Muscle of leg (tissue), 11 donors: ENCODE data around the gene SHROOM2. TPM values are rescaled to one million over a fixed set of nuclear protein-coding genes. Genes with fewer than 3 reads are reported as not detected.
A peak's percentile ranks its signal among the peaks of the same experiment; 100 is the strongest.

Experiments
- DNase-seq: peaks from one replicate; pipeline ENCODE4 v3.0.0; 2013
- H3K27ac ChIP-seq: one replicate; pipeline ENCODE4 v1.5.1; 2013; ENCODE audit warnings: mild to moderate bottlenecking, low read length, control low read depth
- H3K27me3 ChIP-seq: one replicate; pipeline ENCODE4 v1.6.1; 2013; ENCODE audit warnings: low read length; ENCODE audit not compliant: control insufficient read depth, insufficient read depth
- H3K36me3 ChIP-seq: one replicate; pipeline ENCODE4 v1.6.1; 2013; ENCODE audit warnings: low read length; ENCODE audit not compliant: control insufficient read depth, insufficient read depth
- H3K4me1 ChIP-seq: one replicate; pipeline ENCODE4 v1.6.1; 2013; ENCODE audit warnings: low read length; ENCODE audit not compliant: control insufficient read depth, insufficient read depth
- H3K4me3 ChIP-seq: one replicate; pipeline ENCODE4 v1.5.1; 2013; ENCODE audit warnings: low read length, control low read depth
- H3K9me3 ChIP-seq: replicated peaks from 2 replicates; pipeline ENCODE4 v1.6.1; 2013; ENCODE audit warnings: low read depth, low read length; ENCODE audit not compliant: control insufficient read depth
- WGBS: methylation state at CpG from one replicate; pipeline ENCODE4 v1.1.5; 2013; ENCODE audit warnings: missing lambda C conversion rate; ENCODE audit not compliant: insufficient coverage; 5-methylcytosine and 5-hydroxymethylcytosine counted together
- polyA plus RNA-seq, 8 donors: library from polyadenylated mRNA; unstranded; fragments of 120-200 nt; gene quantifications; one replicate each; pipeline versions ENCODE4 v1.2.1 to v1.2.3, GENCODE V29; 2013; ENCODE audit warnings: inconsistent platforms in 1 of 8, low replicate concordance in 1 of 8; ENCODE audit not compliant: insufficient read length in 8 of 8, insufficient read depth in 1 of 8
- total RNA-seq: library from RNA; stranded (reverse); fragments of 120-200 nt; gene quantifications from one replicate; pipeline ENCODE4 v1.2.4, GENCODE V29; 2013

Gene SHROOM2
- total and polyA plus RNA-seq, 9 donors = 0.84 to 3.7 (median 1.7) TPM

DNA sequence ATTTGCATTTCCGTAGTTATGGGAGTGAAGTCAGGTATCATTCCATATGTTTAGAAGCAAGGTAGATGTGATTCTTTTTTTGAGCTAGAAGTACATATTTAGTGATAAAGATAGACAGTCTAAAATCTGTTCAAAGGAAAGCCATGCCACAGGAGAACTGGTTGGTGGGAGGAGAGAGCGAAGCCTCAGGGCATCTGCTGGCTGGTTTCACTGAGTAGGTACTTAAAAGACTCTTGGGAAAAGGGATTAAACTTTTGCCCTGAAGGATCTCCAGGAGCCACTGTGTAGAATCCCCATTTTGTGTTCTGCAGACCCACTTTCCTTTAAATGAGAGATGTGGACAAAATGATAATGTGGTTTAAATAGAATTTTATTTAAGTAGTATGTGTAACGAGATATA is 89.6 kb downstream of the SHROOM2 start:
- DNase-seq = no peak
- WGBS = 95% methylated on average over 2 of the region's 3 CpGs

DNA sequence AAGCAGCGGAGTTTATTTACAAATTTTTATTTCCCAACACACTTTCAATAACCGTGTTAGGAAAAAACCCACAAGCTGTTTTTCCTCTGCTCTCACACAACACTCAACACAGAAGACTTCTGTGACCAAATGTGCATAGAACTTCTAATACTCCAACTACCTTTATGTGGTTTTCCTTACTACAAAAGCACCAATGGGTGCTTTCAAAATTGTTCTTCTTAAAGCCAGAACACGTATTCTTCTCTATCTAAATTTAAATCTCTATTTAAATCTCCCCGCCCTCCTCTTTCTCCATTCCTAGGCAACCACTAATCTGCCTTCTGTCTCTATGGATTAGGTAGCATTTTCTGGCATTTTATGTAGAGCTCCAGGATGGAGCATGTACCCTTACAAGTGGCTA is 90.0 kb downstream of the SHROOM2 start:
- no peaks in the 10 kb centered on the region for H3K36me3 ChIP-seq
- WGBS = 88% methylated on average over 1 of the region's 4 CpGs

More for the DNA sequence above, 89.6 kb downstream of the SHROOM2 start:
- Histone ChIP-seq H3K4me1 (no peaks in the 10 kb centered on the region), H3K27ac (no peak overlapping the region), H3K9me3 (no peaks in the 10 kb centered on the region), H3K27me3 (peaks cover 40% of the 10 kb centered on the region), H3K4me3 (no peak overlapping the region), H3K36me3 (no peaks in the 10 kb centered on the region)

DNA sequence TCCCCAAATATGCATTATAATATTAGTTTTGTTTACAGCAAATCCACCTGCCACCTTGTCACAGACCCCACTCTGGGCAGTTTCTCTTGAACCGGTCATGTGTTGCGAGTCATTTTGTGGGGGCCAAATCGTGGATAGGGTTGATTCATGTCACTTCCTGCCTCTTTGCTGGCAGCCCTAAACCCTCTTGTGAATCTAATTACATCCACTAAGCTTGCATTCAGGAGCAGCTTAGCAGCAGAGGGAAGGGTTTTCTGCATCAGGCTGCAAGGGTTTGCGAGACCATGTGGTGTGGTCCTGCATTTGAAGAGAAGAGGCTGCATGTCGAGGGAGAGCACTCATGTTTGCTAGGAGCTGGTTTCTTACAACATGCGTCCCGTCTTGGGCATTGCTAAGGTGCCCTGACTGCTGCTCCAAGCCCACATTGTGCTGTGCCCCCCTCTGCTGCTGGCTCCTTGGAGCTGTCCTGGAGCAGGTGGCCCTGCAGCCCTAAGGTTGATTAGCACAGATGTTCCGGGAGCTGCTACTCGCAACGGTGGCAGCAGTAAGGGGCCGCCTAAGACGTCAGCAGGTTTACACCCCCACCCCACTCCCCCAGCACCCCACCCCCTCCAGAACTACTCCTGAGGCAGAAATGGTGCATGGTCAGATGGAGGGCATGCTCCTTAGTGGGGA is 92.1 kb downstream of the SHROOM2 start:
- Histone ChIP-seq H3K36me3 (no peaks in the 10 kb centered on the region), H3K9me3 (no peaks in the 10 kb centered on the region), H3K27ac (no peak overlapping the region), H3K4me1 (no peaks in the 10 kb centered on the region), H3K27me3 (peaks cover 45% of the 10 kb centered on the region), H3K4me3 (no peak overlapping the region)
- no peak for DNase-seq
- WGBS = 47% methylated on average over 4 of the region's 12 CpGs

More for the DNA sequence above, 90.0 kb downstream of the SHROOM2 start:
- H3K9me3 ChIP-seq = no peaks in the 10 kb centered on the region
- no peak for DNase-seq
- no peaks in the 10 kb centered on the region for H3K4me1 ChIP-seq
- H3K27ac ChIP-seq = no peak overlapping the region
- H3K27me3 ChIP-seq = peaks cover 39% of the 10 kb centered on the region
- no peak overlapping the region for H3K4me3 ChIP-seq

DNA sequence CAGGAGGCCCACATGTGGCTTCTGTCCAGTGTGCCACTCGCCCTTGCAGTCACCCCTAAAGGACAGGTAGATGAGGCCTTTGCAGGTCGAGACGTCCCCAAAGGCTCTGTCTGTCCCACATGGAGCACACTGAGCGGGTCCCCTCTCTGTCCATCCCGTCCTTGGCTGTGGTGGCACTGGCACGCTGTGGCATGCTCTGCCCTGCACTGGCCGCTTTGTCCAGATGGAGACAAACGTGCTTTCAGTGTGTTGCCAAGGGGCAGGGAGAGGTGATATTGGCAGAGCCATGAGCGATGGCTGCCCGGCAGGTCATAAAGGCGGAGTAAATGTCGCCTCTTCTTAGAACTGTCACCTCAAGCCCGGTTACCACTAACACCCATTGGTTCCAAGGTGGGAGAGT is 94.0 kb downstream of the SHROOM2 start:
- no peak overlapping the region for H3K27ac ChIP-seq
- no peaks in the 10 kb centered on the region for H3K9me3 ChIP-seq
- peaks cover 46% of the 10 kb centered on the region for H3K27me3 ChIP-seq
- no peaks in the 10 kb centered on the region for H3K4me1 ChIP-seq
- H3K36me3 ChIP-seq = no peaks in the 10 kb centered on the region
- H3K4me3 ChIP-seq = no peak overlapping the region
- 80% methylated on average over 8 of the region's 13 CpGs for WGBS
- DNase-seq = no peak

DNA sequence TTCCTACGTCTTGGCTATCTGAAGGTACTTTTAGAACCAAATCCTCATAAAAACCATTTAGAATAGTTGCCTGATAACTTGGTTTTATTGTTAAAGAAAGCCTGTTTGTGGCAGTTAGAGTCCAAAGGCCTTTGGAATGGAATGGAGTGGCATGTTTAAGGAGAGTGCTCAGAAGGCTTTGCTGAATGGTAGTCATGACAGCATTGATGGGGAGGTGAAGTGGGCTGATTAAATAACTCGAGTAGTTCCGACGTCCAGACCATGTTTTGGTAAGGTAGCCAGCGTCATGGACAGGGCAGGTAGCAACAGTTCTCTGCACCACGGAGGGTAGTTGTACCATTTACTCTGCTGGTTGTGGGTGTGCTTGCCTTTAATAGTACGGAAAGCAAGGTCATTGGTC is 94.6 kb downstream of the SHROOM2 start:
- no peak overlapping the region for H3K4me3 ChIP-seq
- 92% methylated on average over 5 of the region's 7 CpGs for WGBS
- DNase-seq = no peak
- no peaks in the 10 kb centered on the region for H3K36me3 ChIP-seq
- no peak overlapping the region for H3K27ac ChIP-seq
- H3K4me1 ChIP-seq = no peaks in the 10 kb centered on the region
- no peaks in the 10 kb centered on the region for H3K9me3 ChIP-seq
- peaks cover 45% of the 10 kb centered on the region for H3K27me3 ChIP-seq

DNA sequence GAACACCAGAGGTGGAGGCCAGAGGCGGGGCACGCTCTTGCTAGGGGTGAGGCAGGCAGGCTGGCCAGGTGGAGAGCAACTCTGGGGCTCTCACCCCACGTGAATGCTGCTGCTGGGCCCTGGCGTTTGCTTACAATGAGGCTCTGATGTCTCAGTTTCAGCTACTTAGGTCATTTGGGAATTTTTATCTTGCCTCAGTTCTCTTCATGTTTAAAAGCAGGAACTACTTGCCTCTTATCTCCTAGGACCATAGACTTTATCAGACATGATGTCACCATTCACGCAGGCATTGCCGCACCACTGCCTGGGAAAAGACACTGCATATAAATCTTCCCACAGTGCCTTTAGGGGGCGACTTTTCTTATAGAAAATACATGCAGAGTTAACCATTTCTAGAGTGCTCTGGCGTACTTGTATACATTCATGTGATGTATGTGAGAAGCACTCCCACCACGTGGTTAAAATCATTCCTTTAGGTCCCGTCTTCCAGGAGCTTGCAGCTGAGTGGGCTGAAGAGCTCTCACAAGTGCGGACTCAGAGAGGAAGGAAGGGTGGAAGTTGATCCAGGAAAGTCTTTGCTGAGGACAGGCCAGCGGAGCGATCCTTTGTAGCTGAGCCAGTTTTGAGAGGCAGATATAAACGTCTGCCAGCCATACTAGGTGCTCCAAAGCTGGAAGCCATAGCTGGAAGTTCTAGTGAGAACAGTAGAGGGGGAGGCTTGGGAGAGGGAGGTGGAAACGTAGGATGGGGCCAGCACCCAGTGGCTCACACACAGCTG is 96.6 kb downstream of the SHROOM2 start:
- Histone ChIP-seq H3K27ac (no peak overlapping the region), H3K4me3 (no peak overlapping the region), H3K9me3 (no peaks in the 10 kb centered on the region), H3K4me1 (peaks cover 2% of the 10 kb centered on the region), H3K36me3 (no peaks in the 10 kb centered on the region), H3K27me3 (peaks cover 36% of the 10 kb centered on the region)
- DNase-seq = peak; percentile 52
- 37% methylated on average over 7 of the region's 15 CpGs for WGBS

DNA sequence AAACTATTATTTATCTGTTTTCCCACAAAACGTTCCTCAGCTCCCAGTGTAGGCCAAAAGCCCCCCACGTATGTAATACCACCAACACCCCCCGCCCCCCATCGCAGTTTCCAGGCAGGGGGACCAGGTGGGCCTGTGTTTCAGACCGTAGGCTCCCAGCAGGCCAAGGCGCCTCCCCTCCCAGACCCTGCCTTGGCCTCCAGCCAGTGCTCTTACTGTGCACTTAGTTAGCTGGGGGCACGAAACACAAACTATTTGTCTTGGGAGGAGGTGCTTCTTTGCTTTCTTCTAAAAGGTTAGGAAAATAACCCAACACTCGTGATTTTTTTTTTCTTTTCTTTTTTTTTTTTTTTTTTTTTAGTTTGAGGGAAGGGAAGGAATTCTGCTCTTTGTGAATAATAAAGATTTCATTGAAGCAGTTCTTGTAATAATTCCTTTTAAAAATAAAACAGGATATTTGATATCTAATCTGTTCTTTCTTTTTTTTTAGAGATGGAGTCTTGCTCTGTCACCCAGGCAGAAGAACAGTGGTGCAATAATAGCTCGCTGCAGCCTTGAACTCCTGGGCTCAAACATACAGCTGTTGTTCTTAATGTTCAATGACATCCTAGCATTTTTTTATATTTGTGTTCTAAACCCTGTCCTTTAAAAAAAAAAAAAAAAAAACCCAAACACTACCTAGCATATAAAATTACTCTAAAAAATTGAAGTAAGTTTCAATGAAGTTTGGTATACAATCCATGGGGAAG is 98.0 kb downstream of the SHROOM2 start:
- Histone ChIP-seq H3K27me3 (peaks cover 36% of the 10 kb centered on the region), H3K4me1 (peaks cover 2% of the 10 kb centered on the region), H3K9me3 (no peaks in the 10 kb centered on the region), H3K27ac (no peak overlapping the region), H3K36me3 (no peaks in the 10 kb centered on the region), H3K4me3 (no peak overlapping the region)
- WGBS = 17% methylated on average over 2 of the region's 9 CpGs
- no peak for DNase-seq

DNA sequence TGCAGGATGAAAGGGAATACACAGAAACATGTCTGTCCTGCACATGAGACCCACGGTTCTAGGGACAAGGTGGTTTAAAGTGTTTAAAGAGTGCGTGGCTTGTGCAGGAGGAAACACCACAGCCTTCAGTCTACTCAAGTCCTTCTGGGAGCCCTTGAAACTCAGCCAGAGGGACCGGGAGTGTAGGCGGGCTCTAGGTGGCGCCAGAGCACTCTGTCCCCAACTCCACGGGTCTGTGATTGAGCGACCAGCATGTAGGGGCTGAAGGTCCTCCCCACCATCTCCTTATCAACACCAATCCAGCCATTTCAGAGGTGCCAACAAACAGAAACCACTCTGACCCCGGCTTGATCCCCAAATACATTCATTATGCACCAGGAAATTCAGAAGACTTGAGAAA is 98.9 kb downstream of the SHROOM2 start:
- WGBS = 23% methylated on average over 5 of the region's 8 CpGs
- Histone ChIP-seq H3K4me3 (no peak overlapping the region), H3K4me1 (peaks cover 2% of the 10 kb centered on the region), H3K36me3 (no peaks in the 10 kb centered on the region), H3K9me3 (no peaks in the 10 kb centered on the region), H3K27ac (no peak overlapping the region), H3K27me3 (peaks cover 33% of the 10 kb centered on the region)
- peak; percentile 53 for DNase-seq

DNA sequence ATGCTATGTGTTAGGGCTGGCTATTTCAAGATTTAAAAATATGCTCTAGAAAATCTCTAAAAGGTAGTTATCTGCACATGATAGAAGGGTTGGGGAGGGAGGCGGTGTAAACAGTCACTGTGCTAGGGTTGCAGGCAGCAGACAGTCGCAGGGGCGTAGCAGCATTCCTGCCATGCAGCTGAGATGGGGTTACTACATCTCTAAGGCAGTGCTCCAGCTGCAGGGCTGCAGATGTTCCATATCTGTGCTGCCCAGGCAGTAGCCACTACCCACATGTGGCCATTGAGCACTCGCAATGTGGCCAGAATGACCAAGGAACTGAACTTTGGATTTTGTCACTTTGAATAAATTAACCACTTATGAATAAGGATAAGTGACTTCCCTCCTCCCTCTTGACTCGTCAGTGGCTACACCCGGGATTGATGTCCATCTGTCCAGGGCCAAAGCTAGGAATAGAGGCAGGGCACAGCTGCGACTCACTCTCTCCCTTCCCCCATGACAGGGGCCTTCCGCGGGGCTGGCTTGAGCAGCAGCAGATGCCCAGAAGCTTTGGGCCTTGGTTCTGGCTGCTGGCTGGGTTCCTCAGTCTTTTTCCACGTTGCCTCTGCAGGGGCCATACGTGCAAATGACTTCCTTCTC is 101.5 kb downstream of the SHROOM2 start:
- no peak overlapping the region for H3K27ac ChIP-seq
- no peaks in the 10 kb centered on the region for H3K9me3 ChIP-seq
- no peak overlapping the region for H3K4me3 ChIP-seq
- H3K27me3 ChIP-seq = peaks cover 28% of the 10 kb centered on the region
- peaks cover 2% of the 10 kb centered on the region for H3K4me1 ChIP-seq
- no peak for DNase-seq
- H3K36me3 ChIP-seq = no peaks in the 10 kb centered on the region
- 56% methylated on average over 9 of the region's 11 CpGs for WGBS
